NCI-H2081 treated with DMSO at 0.1 percent for 48 hours (cell line): ENCODE measurements around the gene SETBP1.
A peak's percentile ranks its signal among the peaks of the same experiment; 100 is the strongest.

Source experiments
- DNase-seq: peaks from one replicate; lab custom pipeline; 2025; lab: John Stamatoyannopoulos, UW

Gene SETBP1

DNA sequence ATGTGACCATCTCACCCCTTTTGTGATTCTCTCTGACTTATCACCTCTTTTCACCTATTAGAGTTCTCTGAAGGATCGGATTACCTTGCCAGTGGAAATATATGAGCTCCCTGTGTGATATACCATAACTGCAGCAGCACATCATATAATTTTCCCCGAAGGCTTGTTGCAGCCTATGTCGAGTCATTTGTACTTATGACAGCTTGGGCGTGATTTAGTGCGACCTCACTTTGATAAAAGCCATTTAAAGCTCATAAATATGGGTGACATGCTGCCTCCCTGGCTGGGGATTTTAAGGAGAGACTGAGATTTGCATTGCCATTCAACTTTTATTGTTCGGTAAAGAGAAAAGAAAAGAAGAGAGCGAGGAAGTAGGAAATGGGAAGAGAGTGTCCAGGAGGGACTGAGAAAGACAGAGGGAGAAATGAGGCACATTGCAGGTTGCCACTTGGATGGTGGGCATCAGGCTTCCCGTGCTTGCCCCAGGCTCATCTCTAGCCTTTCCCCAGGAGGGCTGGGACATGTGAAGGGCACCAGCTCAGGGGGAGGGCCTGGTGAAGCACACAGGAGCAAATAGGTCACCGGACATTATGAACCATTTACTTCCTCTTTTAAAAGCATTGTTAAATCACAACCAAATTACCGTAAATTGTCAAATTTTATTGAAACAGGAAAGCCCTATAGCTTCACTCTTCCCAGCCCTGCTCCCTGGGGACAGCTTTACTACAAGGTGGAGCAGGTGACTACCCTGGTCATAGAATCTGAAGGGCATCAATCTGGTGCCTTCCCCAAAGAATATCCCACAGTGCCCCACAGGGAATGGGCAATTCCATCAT lies 161.3 kb downstream of the SETBP1 start:
- no peak for DNase-seq

DNA sequence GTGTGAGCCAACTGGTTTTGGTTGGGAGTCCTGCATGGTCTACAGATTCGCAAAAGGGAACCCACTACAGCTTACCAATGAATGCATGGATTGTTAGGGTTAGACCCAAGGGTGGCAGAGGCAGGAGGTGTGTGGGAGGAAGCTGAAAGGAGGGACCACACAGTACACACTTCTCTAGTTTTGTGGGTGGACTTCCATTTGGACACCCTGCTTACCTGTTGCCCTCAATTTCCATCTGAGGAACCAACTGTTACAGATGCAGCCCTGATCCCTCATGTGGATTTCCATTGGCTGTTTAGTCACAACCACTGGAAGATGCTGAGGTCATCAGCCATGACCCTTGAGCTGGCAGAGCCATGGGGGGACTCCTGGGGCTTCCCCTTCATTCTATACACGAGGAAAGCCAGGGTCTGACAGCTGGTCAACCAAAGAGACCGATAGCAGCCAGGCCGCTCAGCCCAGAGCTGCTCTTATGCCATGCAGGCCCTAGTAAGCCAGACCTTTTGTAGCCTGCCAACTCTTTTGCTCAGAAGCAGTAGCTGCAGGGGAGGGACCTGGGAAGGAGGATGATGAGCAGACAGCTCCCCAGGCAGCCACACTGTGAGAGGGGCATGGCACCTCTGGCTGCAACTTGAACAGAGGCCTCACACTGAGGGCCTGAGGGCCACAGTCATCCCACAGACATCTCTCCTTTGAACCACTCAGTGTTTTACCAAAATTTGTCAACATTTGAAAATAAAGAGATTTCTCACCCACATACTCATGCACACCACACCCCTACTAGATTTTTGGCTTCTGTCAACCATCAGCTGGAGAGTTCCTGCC lies 162.1 kb downstream of the SETBP1 start:
- no peak for DNase-seq

DNA sequence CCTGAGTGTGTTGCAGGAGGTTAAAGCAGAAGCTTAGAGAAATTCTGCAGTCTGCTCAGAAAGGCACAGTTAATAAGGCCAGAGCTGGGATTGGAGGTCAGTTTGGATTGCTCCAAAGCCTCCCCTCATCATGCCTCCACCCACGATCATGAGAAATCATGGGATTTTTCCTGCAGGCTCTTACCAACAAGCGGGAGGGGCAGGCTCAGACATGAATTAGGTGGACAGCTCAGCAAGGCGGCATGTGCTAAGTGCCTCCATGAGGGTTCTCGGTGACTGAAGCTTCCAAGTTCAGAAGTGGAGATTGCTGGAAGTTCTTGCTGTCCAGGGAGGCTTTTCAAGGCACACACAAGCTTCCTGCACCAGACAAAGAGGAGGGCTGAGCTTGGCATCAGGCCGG lies 163.8 kb downstream of the SETBP1 start:
- DNase-seq = no peak

DNA sequence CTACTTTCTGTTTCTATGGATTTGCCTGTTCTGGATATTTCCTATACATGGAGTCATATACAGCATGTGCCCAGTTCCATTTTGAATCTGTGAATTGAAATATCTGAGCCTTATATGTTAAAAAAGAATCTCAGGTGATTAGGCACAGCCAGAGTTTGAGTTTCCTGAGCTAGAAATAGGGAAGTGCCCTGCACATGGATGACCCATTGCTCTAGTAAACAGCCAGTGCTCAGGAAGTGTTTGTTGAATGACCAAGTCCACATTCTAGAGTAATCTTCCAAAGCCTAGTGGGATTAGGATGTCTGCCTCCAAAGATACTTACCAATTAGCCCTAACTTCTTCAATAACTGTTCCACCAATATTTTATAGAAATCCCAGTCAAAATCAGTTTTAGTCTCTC lies 165.8 kb downstream of the SETBP1 start:
- no peak for DNase-seq

DNA sequence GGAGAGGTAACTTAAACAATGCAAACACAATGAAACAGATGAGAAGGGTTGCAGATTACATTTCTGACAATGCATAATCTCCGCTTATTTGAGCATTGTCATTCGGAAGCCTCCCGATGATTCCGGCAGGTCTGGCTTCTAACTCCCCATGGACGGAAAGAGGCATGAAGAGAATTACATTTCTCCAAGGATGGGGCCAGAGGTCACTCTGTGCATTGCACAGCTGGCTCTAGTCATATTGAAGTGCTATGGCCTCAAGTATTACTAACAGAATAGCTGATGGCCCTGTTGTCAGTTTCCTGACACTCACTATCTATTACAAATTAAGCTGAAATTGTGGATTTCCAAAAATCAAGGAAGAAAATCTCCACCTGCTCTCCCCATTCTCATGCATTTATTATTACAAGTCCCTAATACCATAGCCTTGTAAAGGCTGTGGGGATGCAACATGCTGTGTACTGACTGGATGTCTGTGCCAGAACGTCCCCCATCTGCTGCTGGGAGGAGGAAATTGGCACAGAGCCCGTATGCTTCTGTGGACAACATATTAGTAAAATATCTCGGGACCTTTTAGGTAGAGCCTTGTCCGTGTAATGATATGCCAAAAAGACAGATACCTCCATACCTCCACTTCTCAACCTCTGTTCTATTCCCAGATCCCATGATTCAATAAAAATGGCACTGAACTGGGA lies 168.1 kb downstream of the SETBP1 start:
- DNase-seq = no peak

DNA sequence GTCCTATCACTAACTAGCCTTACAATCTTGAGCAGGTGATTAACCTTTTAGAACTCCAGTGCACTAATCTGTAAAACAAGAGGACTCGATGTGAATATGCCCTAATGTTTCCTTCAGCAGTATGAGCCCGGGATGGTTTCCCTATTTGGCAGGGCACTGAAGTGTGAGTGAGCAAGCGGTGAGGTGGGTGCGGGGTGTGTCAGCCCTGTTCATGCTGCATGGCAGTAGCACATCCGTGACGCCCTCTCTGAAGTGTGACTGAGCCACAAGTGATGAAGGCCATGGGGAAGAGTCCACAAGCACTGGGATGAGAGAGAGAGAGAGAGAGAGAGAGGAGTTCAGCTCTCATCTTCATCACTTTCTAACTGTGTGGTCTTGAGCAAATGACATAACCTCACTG lies 168.7 kb downstream of the SETBP1 start:
- DNase-seq = no peak

DNA sequence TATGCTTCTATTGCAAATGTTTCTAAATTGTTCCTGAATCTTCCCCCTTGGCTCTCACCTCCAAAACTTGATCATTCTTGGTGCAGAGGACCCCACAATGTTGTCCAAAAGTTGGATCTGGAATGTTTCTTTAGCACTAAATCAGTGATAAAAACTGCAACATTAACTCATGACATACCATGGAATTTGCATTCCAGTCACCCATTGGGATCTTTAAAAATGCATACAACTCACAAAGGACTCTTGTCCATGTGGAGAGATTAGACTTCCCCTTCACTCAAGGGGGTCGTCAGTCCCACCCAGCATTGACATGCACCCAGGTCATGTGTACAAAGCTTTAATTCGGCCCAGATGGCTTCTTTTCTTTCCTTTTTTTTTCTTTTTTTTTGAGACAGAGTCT lies 169.3 kb downstream of the SETBP1 start:
- no peak for DNase-seq

DNA sequence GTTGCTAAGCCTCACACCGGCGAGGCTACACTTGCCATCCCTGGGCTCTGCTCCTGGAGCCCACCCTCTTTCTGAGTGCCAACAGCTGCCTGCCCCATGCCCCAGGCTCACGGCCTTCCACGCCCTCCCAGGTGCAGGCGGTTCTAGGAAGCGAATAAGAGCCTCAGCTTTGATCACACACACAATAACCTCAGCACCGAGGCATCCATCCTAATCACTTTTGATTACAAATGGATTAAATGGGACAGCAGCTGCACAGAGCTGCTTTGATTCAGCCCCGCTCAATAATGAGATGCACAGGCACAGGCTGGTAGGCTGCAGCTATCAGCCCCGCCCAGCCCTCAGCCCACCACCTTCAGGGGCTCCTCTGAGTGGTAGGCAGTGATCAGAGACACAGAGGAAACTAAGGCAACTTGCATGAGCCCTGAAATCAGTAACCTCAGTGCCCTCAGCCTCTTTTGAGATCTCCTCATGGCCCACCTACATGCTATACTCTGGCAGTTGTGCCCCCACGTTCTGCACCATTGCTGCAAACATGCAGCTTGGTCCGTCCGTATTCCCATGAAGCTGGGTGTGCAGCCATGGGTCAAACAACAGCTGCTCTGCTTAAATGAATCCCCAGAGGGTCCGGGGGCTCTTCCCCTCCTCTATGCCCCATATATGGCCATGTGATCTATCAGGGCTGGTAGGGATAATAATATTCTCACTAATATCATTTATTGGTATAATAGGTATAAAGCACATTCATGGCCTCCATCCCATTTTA lies 171.4 kb downstream of the SETBP1 start:
- DNase-seq = no peak

GRCh38 chr18:44852818-44853217 lies 172.1 kb downstream of the SETBP1 start:
- peak; percentile 12 for DNase-seq

GRCh38 chr18:44853430-44853829 lies 172.7 kb downstream of the SETBP1 start:
- no peak for DNase-seq

DNA sequence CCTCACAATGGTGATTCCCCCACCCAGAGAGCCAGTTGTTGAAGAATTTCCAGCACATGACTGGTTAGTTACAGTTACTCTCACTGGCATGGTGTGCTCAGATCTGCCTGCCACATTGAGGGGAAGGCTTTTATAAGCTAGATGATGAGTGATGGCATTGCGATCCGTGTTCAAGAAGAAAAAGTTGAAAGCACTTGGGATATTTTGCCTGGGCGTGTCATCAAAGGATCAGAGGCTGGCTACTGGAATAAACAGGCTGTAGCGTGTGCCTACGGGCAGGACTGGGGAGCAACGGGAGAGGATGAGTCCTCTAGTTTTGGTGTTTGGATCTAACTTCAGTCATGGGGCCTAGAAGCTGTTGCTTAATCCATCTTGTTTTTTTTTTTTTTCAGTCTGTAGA lies 175.0 kb downstream of the SETBP1 start:
- no peak for DNase-seq

- DNase-seq = no peak
Observed at GRCh38 chr18:44856157-44856556, 175.5 kb downstream of the SETBP1 start.

- DNase-seq = no peak
Observed at GRCh38 chr18:44857081-44857480, 176.4 kb downstream of the SETBP1 start.

- no peak for DNase-seq
Observed at GRCh38 chr18:44857744-44858491, 177.2 kb downstream of the SETBP1 start.

DNA sequence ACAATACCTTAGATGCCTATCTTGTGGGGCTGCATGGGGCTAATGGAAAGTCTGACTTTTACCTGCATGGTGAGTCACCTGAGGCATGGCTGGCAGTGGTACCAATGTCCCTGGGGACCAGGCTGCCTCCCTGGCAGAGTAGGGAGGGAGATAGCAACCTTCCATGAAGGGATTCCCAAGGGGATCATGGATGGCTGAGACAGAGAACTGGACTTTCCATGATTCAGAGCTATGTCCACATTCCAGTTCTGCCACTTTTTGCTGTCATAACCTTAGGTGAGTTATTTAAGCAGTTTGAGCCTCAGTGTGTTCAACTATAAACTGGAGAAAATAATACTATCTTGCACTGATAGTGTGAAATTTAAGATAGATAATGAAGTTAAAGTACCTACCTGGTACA lies 178.6 kb downstream of the SETBP1 start:
- DNase-seq = no peak

DNA sequence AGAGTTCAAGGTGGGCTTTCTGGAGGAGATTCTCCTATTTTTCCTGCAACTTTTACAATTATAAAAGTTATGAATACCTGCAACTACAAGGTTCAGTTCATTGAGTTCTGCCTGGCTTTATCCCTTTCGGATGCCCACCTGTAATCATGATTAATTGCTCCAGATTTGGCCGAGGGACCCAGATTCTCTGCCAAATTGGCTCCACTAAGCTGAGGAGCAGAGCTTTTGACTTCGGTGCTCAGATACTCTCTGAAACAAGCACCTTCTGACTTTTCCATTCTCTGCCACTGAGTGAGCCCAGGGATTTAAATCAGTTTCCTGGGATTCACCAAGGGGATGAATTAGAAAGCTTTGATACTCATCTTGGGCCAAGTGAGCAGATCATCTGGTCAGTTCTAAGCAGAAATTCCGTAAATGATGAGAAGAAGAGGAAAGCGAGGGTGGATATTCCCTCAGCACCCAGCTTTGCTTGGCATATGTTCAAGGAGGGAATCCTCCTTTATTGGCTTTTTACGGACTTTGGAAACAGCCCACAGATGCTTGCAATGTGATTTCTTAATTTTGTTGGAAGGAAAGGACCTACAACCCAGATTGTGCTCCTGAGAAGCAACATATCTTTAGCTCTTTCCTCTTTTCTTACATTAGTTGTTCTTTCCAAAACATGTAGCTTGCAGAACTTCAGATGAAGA lies 179.2 kb downstream of the SETBP1 start:
- no peak for DNase-seq

DNA sequence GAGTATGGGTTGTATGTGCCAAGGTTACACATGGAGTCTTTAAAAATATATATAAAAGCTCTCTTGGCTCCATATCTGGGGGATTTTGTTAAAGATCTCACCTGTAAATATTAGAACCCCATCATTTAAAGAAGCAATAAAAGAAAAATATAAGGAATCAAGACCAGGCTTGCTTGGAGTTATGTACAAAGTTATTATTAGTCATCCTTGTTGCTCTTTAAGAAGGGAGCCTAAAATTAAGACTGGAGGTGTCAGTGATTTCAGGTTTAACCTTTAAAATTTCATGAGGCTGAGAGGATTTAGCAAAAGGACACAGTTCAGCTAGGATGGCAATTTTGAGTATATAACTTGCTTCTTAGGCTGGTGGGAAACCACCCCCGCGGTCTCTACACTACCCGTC lies 181.4 kb downstream of the SETBP1 start:
- DNase-seq = no peak

DNA sequence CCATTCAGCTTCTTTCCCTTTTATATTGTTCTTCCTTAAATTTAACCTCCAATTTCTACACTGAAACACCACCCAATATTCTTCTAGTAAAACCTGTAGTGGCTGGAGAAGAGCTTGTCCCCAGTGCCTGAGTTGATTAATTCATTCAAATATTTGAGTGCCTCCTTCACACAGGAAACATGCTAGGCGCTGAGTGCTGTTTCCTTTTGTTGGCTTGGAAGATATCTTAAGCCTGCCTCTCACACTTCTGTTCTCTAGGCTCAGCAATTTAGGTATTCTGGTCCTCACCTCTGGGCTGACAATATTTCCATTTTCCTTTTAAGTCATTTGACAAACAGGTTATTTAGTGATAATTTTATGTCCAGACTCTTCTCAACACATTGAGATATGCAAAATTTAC lies 185.4 kb downstream of the SETBP1 start:
- no peak for DNase-seq

DNA sequence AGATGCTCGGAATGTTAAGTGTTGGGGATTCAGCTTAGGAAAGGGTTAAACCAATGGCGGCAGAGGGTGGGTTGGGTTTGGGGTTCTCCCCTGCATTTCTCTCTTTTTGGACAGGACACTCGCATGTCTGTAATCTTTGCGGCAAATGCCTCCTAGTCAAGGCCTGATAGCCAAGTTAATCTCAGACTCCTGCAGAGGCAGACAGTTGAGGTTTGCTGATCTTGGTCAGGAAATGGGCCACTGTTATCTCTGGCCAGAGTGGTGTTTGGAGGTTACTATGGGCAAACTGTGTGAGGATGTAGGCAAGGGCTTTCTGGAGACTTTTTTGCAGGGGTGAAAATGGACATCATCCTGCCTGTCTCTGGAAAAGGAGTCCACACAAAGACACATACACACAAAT lies 188.8 kb downstream of the SETBP1 start:
- no peak for DNase-seq

GRCh38 chr18:44870631-44871502 lies 190.2 kb downstream of the SETBP1 start:
- DNase-seq = no peak
